Activated CD8-positive, alpha-beta memory T cell treated with anti-CD3 and anti-CD28 coated beads, Interleukin-2, amount 50 U/mL, for 4 hours (primary cell): ENCODE results near the gene AOPEP.

ENCODE experiments used
- DNase-seq: peaks from one replicate; pipeline ENCODE4 v3.0.0-alpha.2; 2020

Gene AOPEP

GRCh38 chr9:95077053-95077765 is 350.7 kb downstream of the AOPEP start:
- DNase-seq = no peak

GRCh38 chr9:95077766-95078370 is 351.4 kb downstream of the AOPEP start:
- no peak for DNase-seq

- DNase-seq = no peak
These were observed 352.0 kb downstream of the AOPEP start for GRCh38 chr9:95078511-95078910.

GRCh38 chr9:95078939-95079338 is 352.4 kb downstream of the AOPEP start:
- DNase-seq = no peak

- no peak for DNase-seq
These were observed 353.0 kb downstream of the AOPEP start for GRCh38 chr9:95079461-95079860.

GRCh38 chr9:95080961-95081647 is 354.6 kb downstream of the AOPEP start:
- no peak for DNase-seq

- no peak for DNase-seq
These were observed 355.5 kb downstream of the AOPEP start for GRCh38 chr9:95081998-95082397.

GRCh38 chr9:95082401-95083084 is 356.0 kb downstream of the AOPEP start:
- DNase-seq = no peak

- DNase-seq = no peak
These were observed 356.7 kb downstream of the AOPEP start for GRCh38 chr9:95083086-95083768.

GRCh38 chr9:95084254-95084934 is 357.9 kb downstream of the AOPEP start:
- no peak for DNase-seq

- no peak for DNase-seq
These were observed 358.7 kb downstream of the AOPEP start for GRCh38 chr9:95085036-95085770.

GRCh38 chr9:95085861-95086563 is 359.5 kb downstream of the AOPEP start:
- no peak for DNase-seq

- no peak for DNase-seq
These were observed 360.1 kb downstream of the AOPEP start for GRCh38 chr9:95086564-95086955.

GRCh38 chr9:95087659-95088242 is 361.3 kb downstream of the AOPEP start:
- no peak for DNase-seq

GRCh38 chr9:95088421-95089161 is 362.1 kb downstream of the AOPEP start:
- DNase-seq = no peak

- no peak for DNase-seq
These were observed 362.9 kb downstream of the AOPEP start for GRCh38 chr9:95089257-95090022.

- no peak for DNase-seq
These were observed 363.7 kb downstream of the AOPEP start for GRCh38 chr9:95090023-95090791.
